ENCODE results near the gene SLC36A1. TPM values are rescaled to one million over a fixed set of nuclear protein-coding genes. Genes with fewer than 3 reads are reported as not detected.

Gene SLC36A1
- total RNA-seq, 1 experiment from 2014 or later: 7.4 TPM

- H3K4me2 ChIP-seq (ENCODE audit: low read length): no peak overlapping the region
- no peak for DNase-seq (ENCODE audit: low read depth, low spot score)
- H2AFZ ChIP-seq (ENCODE audit: low read depth, low read length, poor library complexity, severe bottlenecking): no peak overlapping the region
- no peaks in the 10 kb centered on the region for H3K4me1 ChIP-seq (ENCODE audit: control insufficient read depth in 1 of 2, insufficient read depth in 2 of 2, low read length in 2 of 2)
- intact Hi-C loops (cut with micrococcal nuclease): no loop called here
- no peaks in the 10 kb centered on the region for H3K9me2 ChIP-seq (ENCODE audit: insufficient read depth)
- no TSS peak for BruUV-seq (replicated peaks)
- H4K20me1 ChIP-seq (ENCODE audit: insufficient read depth): no peaks in the 10 kb centered on the region
- ChIA-PET CTCF (no interaction called here), POLR2A (no interaction called here), RAD21 (ENCODE audit: low non-redundant PET in 1 of 2, low total read pairs in 2 of 2, uncharacterized antibody in 2 of 2, unreplicated experiment in 2 of 2) (no interaction called here)
- H3K79me2 ChIP-seq (ENCODE audit: insufficient read depth, low read length): no peaks in the 10 kb centered on the region
- H3K9ac ChIP-seq (ENCODE audit: low read length): no peak overlapping the region
- no peak for ATAC-seq
- H3K27ac ChIP-seq (ENCODE audit: low read depth, low read length): no peak overlapping the region
- H3K9me3 ChIP-seq (ENCODE audit: control insufficient read depth in 1 of 2, insufficient read depth in 1 of 2, low read depth in 1 of 2, low read length in 2 of 2): no peaks in the 10 kb centered on the region; a peak in 1 of 4 replicates
- no peak for TF ChIP-seq POLR2A (IDR thresholded peaks at IDR 0.05; ENCODE audit: borderline replicate concordance, extremely low read depth, insufficient read depth, insufficient read length)
- TF ChIP-seq SRF (IDR thresholded peaks at IDR 0.05; ENCODE audit: low read depth): no peak
- no peak for TF ChIP-seq POLR2AphosphoS5 (IDR thresholded peaks at IDR 0.05; ENCODE audit: low read depth, low read length)
- TF ChIP-seq EZH2phosphoT487 (IDR thresholded peaks at IDR 0.05; ENCODE audit: borderline replicate concordance): no peak
- TF ChIP-seq ZFX (IDR thresholded peaks at IDR 0.05): no peak
- no peak for TF ChIP-seq ATF3 (IDR thresholded peaks at IDR 0.05)
- TF ChIP-seq REST (IDR thresholded peaks at IDR 0.05; ENCODE audit: low read depth): no peak
- TF ChIP-seq ELF1 (IDR thresholded peaks at IDR 0.05; ENCODE audit: borderline replicate concordance, low read depth): no peak
- no peak for TF ChIP-seq ZBTB33 (IDR thresholded peaks at IDR 0.05; ENCODE audit: extremely low read depth, insufficient replicate concordance, low read length)
- no peaks in the 10 kb centered on the region for H3K27me3 ChIP-seq (ENCODE audit: insufficient read depth, low read length)
- no peaks in the 10 kb centered on the region for H3K36me3 ChIP-seq (ENCODE audit: control insufficient read depth in 1 of 2, insufficient read depth in 2 of 2, low read length in 2 of 2)
- no peak overlapping the region for H3K4me3 ChIP-seq (replicated peaks in 1 of 2; ENCODE audit: low read depth in 1 of 2, low read length in 2 of 2)
Observed at GRCh38 chr5:151413800-151414199, 33.6 kb upstream of the SLC36A1 start.

Measured in HCT116 (cell line).